ENCODE measurements around the gene BCS1L.

- TF ChIP-seq NFIC (IDR thresholded peaks at IDR 0.05) (no peak), MAX (IDR thresholded peaks at IDR 0.05) (no peak), RAD21 (IDR thresholded peaks at IDR 0.05; ENCODE audit: low read depth) (no peak), YY1 (IDR thresholded peaks at IDR 0.05; ENCODE audit: low read depth) (no peak), TCF12 (IDR thresholded peaks at IDR 0.05; ENCODE audit: low read depth) (no peak), CREB1 (IDR thresholded peaks at IDR 0.05; ENCODE audit: low read depth) (no peak), USF1 (IDR thresholded peaks at IDR 0.05) (no peak)
- TF ChIP-seq, protein P1, sequence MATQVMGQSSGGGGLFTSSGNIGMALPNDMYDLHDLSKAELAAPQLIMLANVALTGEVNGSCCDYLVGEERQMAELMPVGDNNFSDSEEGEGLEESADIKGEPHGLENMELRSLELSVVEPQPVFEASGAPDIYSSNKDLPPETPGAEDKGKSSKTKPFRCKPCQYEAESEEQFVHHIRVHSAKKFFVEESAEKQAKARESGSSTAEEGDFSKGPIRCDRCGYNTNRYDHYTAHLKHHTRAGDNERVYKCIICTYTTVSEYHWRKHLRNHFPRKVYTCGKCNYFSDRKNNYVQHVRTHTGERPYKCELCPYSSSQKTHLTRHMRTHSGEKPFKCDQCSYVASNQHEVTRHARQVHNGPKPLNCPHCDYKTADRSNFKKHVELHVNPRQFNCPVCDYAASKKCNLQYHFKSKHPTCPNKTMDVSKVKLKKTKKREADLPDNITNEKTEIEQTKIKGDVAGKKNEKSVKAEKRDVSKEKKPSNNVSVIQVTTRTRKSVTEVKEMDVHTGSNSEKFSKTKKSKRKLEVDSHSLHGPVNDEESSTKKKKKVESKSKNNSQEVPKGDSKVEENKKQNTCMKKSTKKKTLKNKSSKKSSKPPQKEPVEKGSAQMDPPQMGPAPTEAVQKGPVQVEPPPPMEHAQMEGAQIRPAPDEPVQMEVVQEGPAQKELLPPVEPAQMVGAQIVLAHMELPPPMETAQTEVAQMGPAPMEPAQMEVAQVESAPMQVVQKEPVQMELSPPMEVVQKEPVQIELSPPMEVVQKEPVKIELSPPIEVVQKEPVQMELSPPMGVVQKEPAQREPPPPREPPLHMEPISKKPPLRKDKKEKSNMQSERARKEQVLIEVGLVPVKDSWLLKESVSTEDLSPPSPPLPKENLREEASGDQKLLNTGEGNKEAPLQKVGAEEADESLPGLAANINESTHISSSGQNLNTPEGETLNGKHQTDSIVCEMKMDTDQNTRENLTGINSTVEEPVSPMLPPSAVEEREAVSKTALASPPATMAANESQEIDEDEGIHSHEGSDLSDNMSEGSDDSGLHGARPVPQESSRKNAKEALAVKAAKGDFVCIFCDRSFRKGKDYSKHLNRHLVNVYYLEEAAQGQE (IDR thresholded peaks at IDR 0.05; ENCODE audit: low read depth), result no peak
Observed at GRCh38 chr2:218645126-218645525, 14.4 kb upstream of the BCS1L start.
